ENCODE data around the gene GBA3.

Gene GBA3

GRCh38 chr4:22680065-22680642, 12.6 kb upstream of the GBA3 start:
- Histone ChIP-seq H3K4me3 (ENCODE audit: low read depth, low read length) (no peak overlapping the region), H3K27ac (no peak overlapping the region), H3K36me3 (replicated peaks) (no peaks in the 10 kb centered on the region), H3K27me3 (replicated peaks) (no peaks in the 10 kb centered on the region)
- TF ChIP-seq, protein P1, sequence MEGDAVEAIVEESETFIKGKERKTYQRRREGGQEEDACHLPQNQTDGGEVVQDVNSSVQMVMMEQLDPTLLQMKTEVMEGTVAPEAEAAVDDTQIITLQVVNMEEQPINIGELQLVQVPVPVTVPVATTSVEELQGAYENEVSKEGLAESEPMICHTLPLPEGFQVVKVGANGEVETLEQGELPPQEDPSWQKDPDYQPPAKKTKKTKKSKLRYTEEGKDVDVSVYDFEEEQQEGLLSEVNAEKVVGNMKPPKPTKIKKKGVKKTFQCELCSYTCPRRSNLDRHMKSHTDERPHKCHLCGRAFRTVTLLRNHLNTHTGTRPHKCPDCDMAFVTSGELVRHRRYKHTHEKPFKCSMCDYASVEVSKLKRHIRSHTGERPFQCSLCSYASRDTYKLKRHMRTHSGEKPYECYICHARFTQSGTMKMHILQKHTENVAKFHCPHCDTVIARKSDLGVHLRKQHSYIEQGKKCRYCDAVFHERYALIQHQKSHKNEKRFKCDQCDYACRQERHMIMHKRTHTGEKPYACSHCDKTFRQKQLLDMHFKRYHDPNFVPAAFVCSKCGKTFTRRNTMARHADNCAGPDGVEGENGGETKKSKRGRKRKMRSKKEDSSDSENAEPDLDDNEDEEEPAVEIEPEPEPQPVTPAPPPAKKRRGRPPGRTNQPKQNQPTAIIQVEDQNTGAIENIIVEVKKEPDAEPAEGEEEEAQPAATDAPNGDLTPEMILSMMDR (IDR thresholded peaks at IDR 0.05; ENCODE audit: low read depth, low read length, missing control alignments), result no peak
- in situ Hi-C loops (cut with HindIII; ENCODE audit: low pct_ligation_motif_present, low sequenced_read_pairs), result no loop called here
- DNase-seq, result no peak

DNA sequence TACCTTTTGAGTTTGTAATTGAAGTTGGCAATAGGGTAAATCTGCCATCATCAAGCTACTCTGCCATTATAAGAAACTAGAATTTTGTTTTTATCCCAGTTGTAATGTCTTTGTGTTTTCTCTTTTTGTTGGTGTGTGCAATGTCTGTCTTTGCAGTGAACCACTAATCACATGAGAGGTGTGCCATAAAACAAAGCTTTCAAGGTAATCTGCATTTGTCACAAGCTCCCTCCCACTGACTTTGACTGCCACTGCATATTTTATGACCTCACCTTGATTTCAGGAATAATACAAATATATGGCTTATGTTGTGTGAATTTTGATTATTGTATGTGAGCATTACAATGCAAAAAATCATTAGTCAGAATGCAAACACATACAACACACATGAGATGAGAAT, 9.0 kb upstream of the GBA3 start:
- H3K36me3 ChIP-seq (replicated peaks), result no peaks in the 10 kb centered on the region
- in situ Hi-C loops (cut with HindIII; ENCODE audit: low pct_ligation_motif_present, low sequenced_read_pairs), result no loop called here
- no peaks in the 10 kb centered on the region for H3K27me3 ChIP-seq (replicated peaks)
- no peak overlapping the region for H3K27ac ChIP-seq
- DNase-seq, result no peak
- TF ChIP-seq, protein P1 (IDR thresholded peaks at IDR 0.05; ENCODE audit: low read depth, low read length, missing control alignments), result no peak
- no peak overlapping the region for H3K4me3 ChIP-seq (ENCODE audit: low read depth, low read length)

DNA sequence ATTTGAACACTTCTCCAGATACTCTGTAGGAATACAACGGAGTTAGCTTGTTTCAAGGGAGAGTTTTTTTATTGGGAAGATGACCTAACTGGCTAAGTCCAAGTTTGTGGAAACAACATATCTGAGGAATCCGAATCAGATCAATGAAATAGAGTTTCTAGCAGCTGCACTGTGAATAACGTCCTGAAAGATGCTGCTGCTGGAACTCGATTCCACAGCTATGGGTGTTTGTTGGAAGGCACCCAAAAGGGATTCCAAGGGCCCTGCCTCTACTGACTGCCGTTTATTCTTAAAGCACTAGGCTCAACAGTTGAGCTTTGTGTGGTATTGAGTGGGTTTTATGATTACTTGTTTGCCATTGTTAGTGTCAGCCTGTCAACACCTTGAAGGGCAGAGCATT, 6.6 kb upstream of the GBA3 start:
- no peak overlapping the region for H3K27ac ChIP-seq
- in situ Hi-C loops (cut with HindIII; ENCODE audit: low pct_ligation_motif_present, low sequenced_read_pairs), result no loop called here
- H3K36me3 ChIP-seq (replicated peaks), result no peaks in the 10 kb centered on the region
- TF ChIP-seq, protein P1 (IDR thresholded peaks at IDR 0.05; ENCODE audit: low read depth, low read length, missing control alignments), result no peak
- H3K4me3 ChIP-seq (ENCODE audit: low read depth, low read length), result no peak overlapping the region
- peak; percentile 5 for DNase-seq
- H3K27me3 ChIP-seq (replicated peaks), result no peaks in the 10 kb centered on the region

DNA sequence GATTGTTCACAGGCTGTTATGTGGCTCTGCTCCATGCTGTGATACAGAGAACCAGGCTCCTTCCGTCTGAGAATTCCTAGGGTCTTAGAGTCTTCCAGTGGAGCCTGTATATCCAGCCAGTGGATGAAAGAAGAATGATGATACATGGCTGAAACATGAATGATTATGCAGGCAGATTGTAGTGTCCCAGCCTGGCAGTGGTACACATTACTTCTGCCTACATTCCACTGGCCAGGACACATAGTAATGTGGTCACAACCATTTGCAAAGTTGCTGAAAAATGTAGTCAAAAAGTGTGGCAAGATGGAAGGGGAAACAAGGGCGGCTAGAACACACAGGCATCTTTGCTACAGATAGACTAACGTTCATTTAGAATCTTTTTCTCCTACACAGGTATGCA, 4.5 kb upstream of the GBA3 start:
- H3K4me3 ChIP-seq (ENCODE audit: low read depth, low read length), result no peak overlapping the region
- TF ChIP-seq, protein P1 (IDR thresholded peaks at IDR 0.05; ENCODE audit: low read depth, low read length, missing control alignments), result no peak
- in situ Hi-C loops (cut with HindIII; ENCODE audit: low pct_ligation_motif_present, low sequenced_read_pairs), result no loop called here
- no peak overlapping the region for H3K27ac ChIP-seq
- DNase-seq, result peak; percentile 38
- H3K27me3 ChIP-seq (replicated peaks), result no peaks in the 10 kb centered on the region
- H3K36me3 ChIP-seq (replicated peaks), result no peaks in the 10 kb centered on the region

- TF ChIP-seq, protein P1 (IDR thresholded peaks at IDR 0.05; ENCODE audit: low read depth, low read length, missing control alignments), result no peak
- DNase-seq, result no peak
- H3K27me3 ChIP-seq (replicated peaks), result no peaks in the 10 kb centered on the region
- no peak overlapping the region for H3K4me3 ChIP-seq (ENCODE audit: low read depth, low read length)
- no peaks in the 10 kb centered on the region for H3K36me3 ChIP-seq (replicated peaks)
- H3K27ac ChIP-seq, result no peak overlapping the region
- in situ Hi-C loops (cut with HindIII; ENCODE audit: low pct_ligation_motif_present, low sequenced_read_pairs), result no loop called here
These were observed 3.3 kb upstream of the GBA3 start for GRCh38 chr4:22689428-22689827.

DNA sequence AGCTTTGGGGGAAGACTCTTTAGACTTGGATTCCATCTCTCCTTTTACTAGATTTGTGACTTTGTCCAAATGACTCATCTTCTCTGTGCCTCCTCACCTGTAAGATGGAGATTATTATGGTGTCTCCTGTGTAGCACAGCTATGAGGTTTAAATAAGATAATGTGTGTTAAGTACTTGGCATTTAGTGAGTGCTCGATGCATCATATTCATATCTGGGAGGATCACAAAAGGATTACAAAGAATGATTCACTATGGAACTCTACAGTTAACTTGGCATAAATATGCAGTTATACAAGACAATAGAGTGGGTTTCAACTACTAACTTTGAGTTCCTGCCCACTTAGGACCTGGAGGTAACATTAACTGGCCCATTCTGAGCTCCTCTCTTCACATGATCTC, 2.3 kb downstream of the GBA3 start:
- no peaks in the 10 kb centered on the region for H3K27me3 ChIP-seq (replicated peaks)
- TF ChIP-seq, protein P1 (IDR thresholded peaks at IDR 0.05; ENCODE audit: low read depth, low read length, missing control alignments), result no peak
- H3K27ac ChIP-seq, result no peak overlapping the region
- H3K4me3 ChIP-seq (ENCODE audit: low read depth, low read length), result no peak overlapping the region
- in situ Hi-C loops (cut with HindIII; ENCODE audit: low pct_ligation_motif_present, low sequenced_read_pairs), result no loop called here
- DNase-seq, result no peak
- no peaks in the 10 kb centered on the region for H3K36me3 ChIP-seq (replicated peaks)
